ENCODE data around the gene FBXO15. TPM values are rescaled to one million over a fixed set of nuclear protein-coding genes. Genes with fewer than 3 reads are reported as not detected.

Gene FBXO15
- total and polyA plus RNA-seq, 2 donors (not counting 3 experiments of a cell fraction or from before 2014, with no cell fraction given), result not detected

DNA sequence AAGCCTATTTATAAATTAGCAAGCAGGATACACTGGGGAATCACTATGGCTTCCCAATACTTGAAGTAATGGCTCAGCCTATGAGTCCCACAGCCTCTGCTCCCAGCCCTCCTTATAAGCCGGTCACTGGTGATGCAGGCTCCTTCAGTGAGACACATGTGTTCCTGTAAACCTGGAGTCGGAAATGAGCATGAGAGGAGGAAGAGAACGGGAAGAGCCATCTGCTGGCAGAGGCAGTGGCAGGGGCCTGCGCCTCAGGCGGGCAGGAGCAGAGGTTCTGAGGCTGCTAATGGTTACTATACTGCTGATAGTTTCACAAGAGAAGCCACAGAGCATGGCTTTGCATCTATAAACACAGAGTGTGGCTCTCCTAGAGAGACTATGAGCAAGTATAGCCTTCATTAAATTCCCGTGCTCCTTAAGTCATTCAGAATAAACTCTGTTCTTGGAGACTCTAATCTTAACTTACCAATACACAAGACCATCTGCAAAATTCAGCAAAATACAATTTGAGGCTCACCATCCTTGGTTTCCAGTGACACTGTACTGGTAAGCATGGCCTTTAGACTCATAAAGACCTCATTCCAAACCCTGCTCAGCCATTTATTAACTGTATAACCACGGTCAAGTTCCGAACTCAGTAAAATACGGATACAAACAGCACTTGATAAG lies 63.3 kb downstream of the FBXO15 start:
- no peaks in the 10 kb centered on the region for H3K36me3 ChIP-seq (ENCODE audit: control insufficient read depth in 2 of 2, extremely low read depth in 1 of 2, insufficient read depth in 2 of 2, low read length in 2 of 2)
- no peak overlapping the region for H3K9ac ChIP-seq (replicated peaks; ENCODE audit: extremely low read depth, insufficient read depth, low read length)
- H3K27me3 ChIP-seq (ENCODE audit: control insufficient read depth in 2 of 2, insufficient read depth in 2 of 2, low read length in 2 of 2), result no peaks in the 10 kb centered on the region
- H2AFZ ChIP-seq (ENCODE audit: low read depth, low read length), result no peak overlapping the region
- intact Hi-C loops (cut with micrococcal nuclease) (no loop called here), dilution Hi-C loops (cut with MboI; ENCODE audit: extremely low pct_ligation_motif_present, low sequenced_read_pairs) (no loop called here)
- H4K20me1 ChIP-seq (replicated peaks; ENCODE audit: control insufficient read depth, extremely low read depth, insufficient read depth, low read length), result no peaks in the 10 kb centered on the region
- DNase-seq (ENCODE audit: low read depth, low spot score) (no peak), FAIRE-seq (no peak)
- no peaks in the 10 kb centered on the region for H3K4me1 ChIP-seq (ENCODE audit: control insufficient read depth, extremely low read depth, insufficient read depth, low read length)
- H3K27ac ChIP-seq (ENCODE audit: insufficient read depth, low read depth, low read length), result no peak overlapping the region
- no peak overlapping the region for H3K4me3 ChIP-seq (replicated peaks in 1 of 3; ENCODE audit: insufficient read depth in 1 of 3, low read depth in 1 of 3, low read length in 3 of 3)
- no peak for TF ChIP-seq JUN (IDR thresholded peaks at IDR 0.05; ENCODE audit: borderline replicate concordance, insufficient read depth, insufficient read length, low read depth)
- no peak for TF ChIP-seq EZH2 (IDR thresholded peaks at IDR 0.05; ENCODE audit: borderline replicate concordance, low read depth, low read length, severe bottlenecking)
- TF ChIP-seq POLR2AphosphoS5 (IDR thresholded peaks at IDR 0.05; ENCODE audit: insufficient read depth, low read depth, low read length), result no peak
- no peak for TF ChIP-seq FOS (IDR thresholded peaks at IDR 0.05; ENCODE audit: borderline replicate concordance, insufficient read depth, low read length)
- TF ChIP-seq POLR2A (IDR thresholded peaks at IDR 0.05; ENCODE audit: low read depth, low read length), result no peak
- TF ChIP-seq GATA2 (IDR thresholded peaks at IDR 0.05; ENCODE audit: insufficient read depth, insufficient read length, low read depth, low read length), result no peak
- TF ChIP-seq, protein P1, sequence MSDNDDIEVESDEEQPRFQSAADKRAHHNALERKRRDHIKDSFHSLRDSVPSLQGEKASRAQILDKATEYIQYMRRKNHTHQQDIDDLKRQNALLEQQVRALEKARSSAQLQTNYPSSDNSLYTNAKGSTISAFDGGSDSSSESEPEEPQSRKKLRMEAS (IDR thresholded peaks at IDR 0.05; ENCODE audit: insufficient read depth, insufficient read length), result no peak
- TF ChIP-seq, protein P2, sequence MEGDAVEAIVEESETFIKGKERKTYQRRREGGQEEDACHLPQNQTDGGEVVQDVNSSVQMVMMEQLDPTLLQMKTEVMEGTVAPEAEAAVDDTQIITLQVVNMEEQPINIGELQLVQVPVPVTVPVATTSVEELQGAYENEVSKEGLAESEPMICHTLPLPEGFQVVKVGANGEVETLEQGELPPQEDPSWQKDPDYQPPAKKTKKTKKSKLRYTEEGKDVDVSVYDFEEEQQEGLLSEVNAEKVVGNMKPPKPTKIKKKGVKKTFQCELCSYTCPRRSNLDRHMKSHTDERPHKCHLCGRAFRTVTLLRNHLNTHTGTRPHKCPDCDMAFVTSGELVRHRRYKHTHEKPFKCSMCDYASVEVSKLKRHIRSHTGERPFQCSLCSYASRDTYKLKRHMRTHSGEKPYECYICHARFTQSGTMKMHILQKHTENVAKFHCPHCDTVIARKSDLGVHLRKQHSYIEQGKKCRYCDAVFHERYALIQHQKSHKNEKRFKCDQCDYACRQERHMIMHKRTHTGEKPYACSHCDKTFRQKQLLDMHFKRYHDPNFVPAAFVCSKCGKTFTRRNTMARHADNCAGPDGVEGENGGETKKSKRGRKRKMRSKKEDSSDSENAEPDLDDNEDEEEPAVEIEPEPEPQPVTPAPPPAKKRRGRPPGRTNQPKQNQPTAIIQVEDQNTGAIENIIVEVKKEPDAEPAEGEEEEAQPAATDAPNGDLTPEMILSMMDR (IDR thresholded peaks at IDR 0.05; ENCODE audit: extremely low read depth in 1 of 2, insufficient read depth in 1 of 2, low read depth in 1 of 2, low read length in 2 of 2), result no peak
- TF ChIP-seq MYC (IDR thresholded peaks at IDR 0.05; ENCODE audit: low read depth, low read length), result no peak
- CTCF ChIA-PET, result no interaction called here
- no peaks in the 10 kb centered on the region for H3K9me1 ChIP-seq (replicated peaks; ENCODE audit: control insufficient read depth, extremely low read depth, insufficient read depth, low read length)
- no TSS peak for BruUV-seq (replicated peaks)
- H3K9me3 ChIP-seq (replicated peaks; ENCODE audit: control insufficient read depth, insufficient read depth, low read length), result peaks cover 2% of the 10 kb centered on the region
- H3K4me2 ChIP-seq (ENCODE audit: insufficient read depth, low read length), result no peak overlapping the region
- H3K79me2 ChIP-seq (ENCODE audit: control insufficient read depth, insufficient read depth, low read length), result no peaks in the 10 kb centered on the region
- POLR2A ChIA-PET, result no interaction called here
